Measurements from ENCODE around the gene DOK1. TPM values are rescaled to one million over a fixed set of nuclear protein-coding genes. Genes with fewer than 3 reads are reported as not detected.

The DOK1 gene
- total RNA-seq, 4 donors from 2014 or later: 11.9 to 26.5 (median 19.3) TPM

DNA sequence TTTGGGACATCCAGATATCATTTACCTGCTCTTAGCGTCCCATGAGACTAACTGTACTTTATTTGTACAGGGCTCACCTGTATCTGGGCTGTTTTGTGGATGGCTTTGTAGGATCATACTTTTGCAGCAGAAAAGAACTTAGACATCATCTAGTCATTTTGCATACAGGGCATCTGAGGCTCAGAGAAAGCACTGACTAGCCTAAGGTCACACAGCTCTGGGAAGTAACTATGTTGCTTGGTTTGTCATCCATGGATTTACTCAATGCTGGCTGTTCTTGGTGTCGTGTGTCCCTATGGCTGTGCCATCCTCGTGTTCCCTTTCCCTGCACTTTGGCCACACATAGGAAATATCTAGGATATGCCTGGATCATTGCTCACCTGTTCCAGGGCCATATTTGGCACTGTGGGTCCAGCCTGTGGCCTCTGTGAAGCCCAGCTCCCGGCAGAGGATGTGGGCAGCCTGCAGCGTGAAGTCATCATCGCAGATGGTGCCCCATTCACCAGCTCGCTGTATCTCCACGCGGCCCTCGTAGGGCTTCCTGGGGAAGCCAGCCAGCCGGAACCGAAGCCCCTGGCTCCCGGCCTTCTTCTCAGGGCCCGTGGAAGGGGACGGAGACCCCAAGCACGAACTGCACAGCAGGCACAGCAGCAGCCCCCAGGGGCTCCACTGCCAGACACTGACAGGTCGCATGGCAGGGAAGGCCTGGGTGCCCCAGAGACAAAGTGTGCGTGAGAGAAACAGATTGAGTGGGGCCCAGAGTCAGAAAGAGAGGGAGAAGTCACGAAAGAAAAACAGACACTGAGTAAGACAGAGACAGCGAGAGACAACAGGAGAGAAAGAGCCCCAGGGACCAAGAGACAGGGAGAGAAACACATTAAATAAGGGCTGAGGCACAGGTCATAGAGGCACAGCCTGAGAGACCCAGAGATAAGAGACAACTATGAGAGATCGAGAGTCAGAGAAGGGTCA is 2.3 kb upstream of the DOK1 start:
- Histone ChIP-seq H3K27me3 (no peaks in the 10 kb centered on the region), H3K9me3 (no peaks in the 10 kb centered on the region), H3K4me1 (peaks cover 19 to 60% (median 52%) of the 10 kb centered on the region in 4 donors), H3K27ac (replicated peaks in 1 of 4) (peak overlapping the region; percentile 90 to 93 (median 92)), H3K36me3 (peaks cover 0 to 11% (median 7%) of the 10 kb centered on the region in 4 donors), H3K4me3 (peak overlapping the region in 1 of 4 donors; percentile 78)
- DNase-seq (ENCODE audit: extremely low spot score): no peak
- TF ChIP-seq EP300 (IDR thresholded peaks at IDR 0.05): no peak
- TF ChIP-seq, protein P1, sequence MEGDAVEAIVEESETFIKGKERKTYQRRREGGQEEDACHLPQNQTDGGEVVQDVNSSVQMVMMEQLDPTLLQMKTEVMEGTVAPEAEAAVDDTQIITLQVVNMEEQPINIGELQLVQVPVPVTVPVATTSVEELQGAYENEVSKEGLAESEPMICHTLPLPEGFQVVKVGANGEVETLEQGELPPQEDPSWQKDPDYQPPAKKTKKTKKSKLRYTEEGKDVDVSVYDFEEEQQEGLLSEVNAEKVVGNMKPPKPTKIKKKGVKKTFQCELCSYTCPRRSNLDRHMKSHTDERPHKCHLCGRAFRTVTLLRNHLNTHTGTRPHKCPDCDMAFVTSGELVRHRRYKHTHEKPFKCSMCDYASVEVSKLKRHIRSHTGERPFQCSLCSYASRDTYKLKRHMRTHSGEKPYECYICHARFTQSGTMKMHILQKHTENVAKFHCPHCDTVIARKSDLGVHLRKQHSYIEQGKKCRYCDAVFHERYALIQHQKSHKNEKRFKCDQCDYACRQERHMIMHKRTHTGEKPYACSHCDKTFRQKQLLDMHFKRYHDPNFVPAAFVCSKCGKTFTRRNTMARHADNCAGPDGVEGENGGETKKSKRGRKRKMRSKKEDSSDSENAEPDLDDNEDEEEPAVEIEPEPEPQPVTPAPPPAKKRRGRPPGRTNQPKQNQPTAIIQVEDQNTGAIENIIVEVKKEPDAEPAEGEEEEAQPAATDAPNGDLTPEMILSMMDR (IDR thresholded peaks at IDR 0.05): no peak
- TF ChIP-seq POLR2A (IDR thresholded peaks at IDR 0.05; ENCODE audit: low read depth): no peak
- TF ChIP-seq POLR2AphosphoS5 (IDR thresholded peaks at IDR 0.05): no peak
- WGBS: 88% methylated on average over 21 of the region's 21 CpGs
- intact Hi-C loops (cut with DNase I): no loop called here

DNA sequence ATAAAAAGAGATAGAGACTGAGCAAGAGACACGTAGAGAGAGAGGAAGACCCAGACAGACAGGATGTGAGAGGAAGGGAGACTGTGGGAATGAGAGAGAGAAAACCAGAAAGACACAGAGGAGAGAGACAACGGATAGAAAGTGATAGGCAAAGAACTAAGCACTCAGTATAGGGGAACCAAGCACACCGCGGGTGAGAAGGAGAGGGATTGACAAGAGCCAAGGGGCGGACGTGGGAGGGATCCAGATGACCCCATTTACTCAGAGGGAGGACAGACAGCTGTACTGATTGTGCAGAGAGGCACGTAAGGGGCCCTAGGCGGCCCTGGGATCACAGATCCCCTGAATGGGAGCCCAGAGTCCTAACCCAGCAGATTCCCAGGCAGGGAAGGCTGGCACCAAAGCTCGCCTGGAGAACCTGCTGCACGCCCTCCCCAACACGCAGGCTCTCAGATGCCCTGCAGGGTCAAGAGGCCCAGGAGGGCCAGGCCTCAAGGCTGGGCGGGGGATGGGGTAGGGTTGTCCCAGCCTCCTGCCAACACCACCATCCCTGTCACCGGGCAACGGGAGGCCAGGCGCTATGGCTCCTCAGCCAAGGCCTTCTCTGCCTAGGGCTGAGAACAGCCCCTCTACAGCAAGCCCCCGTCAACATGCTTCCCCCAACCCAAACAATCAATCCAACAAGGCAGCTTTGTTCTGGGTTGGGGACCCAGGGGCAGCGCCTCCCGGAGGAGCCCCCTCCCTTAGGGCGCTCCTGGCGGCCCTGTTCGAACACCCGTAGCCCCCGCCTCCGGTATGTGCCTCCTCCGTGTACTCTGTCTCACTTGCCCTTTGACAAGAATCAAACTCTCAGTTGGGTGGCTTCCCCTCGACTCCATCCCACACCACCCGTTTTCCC is 1.4 kb upstream of the DOK1 start:
- Histone ChIP-seq H3K9me3 (no peaks in the 10 kb centered on the region), H3K27me3 (no peaks in the 10 kb centered on the region), H3K27ac (replicated peaks in 1 of 4) (peak overlapping the region; percentile 90 to 93 (median 92)), H3K4me3 (peak overlapping the region; percentile 72 to 87 (median 80)), H3K4me1 (peaks cover 19 to 57% (median 50%) of the 10 kb centered on the region in 4 donors), H3K36me3 (peaks cover 0 to 11% (median 7%) of the 10 kb centered on the region in 4 donors)
- 48% methylated on average over 21 of the region's 27 CpGs for WGBS
- TF ChIP-seq POLR2A (IDR thresholded peaks at IDR 0.05; ENCODE audit: low read depth) (no peak), POLR2AphosphoS5 (IDR thresholded peaks at IDR 0.05) (no peak), EP300 (IDR thresholded peaks at IDR 0.05) (no peak)
- TF ChIP-seq, protein P1 (IDR thresholded peaks at IDR 0.05): no peak
- intact Hi-C loops (cut with DNase I): no loop called here
- DNase-seq (ENCODE audit: extremely low spot score): no peak

DNA sequence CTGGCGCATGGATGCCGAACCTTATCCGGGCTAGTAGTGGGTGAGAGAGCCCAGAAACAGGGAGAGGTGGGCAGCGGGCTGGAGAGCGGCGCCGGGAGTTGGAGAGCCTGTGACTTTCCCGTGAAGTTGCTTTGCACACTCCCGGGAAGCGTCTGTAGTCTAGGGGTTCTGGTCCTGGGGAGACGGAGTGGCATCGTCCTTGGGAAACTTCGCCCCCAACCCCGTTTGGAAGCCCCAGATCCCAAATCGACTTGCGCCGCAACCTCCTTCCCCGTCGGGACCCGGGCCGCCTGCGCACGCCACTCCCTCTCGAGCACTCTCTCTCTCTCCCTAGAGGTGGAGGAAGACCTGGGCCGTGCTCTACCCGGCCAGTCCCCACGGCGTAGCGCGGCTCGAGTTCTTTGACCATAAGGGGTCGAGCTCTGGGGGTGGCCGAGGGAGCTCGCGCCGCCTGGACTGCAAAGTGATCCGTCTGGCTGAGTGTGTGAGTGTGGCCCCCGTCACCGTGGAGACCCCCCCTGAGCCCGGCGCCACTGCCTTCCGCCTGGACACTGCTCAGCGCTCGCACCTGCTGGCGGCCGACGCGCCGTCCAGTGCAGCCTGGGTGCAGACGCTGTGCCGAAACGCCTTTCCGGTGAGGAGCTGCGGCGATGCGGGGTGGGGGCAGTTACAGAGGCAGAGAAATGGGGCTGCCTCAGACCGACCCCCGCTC is 456 bp downstream of the DOK1 start:
- TF ChIP-seq, protein P1 (IDR thresholded peaks at IDR 0.05): no peak
- no peak for TF ChIP-seq POLR2AphosphoS5 (IDR thresholded peaks at IDR 0.05)
- no peak for TF ChIP-seq EP300 (IDR thresholded peaks at IDR 0.05)
- TF ChIP-seq POLR2A (IDR thresholded peaks at IDR 0.05; ENCODE audit: low read depth): no peak
- WGBS: under 1% methylated on average over 28 of the region's 58 CpGs
- intact Hi-C loops (cut with DNase I): loop anchor here (1.0 kb wide), 2 partner anchors 26 to 72 kb away; partner anchors contain the start of genes AUP1, HTRA2 and TTC31
- Histone ChIP-seq H3K27ac (replicated peaks in 1 of 4) (peak overlapping the region; percentile 90 to 93 (median 92)), H3K4me3 (peak overlapping the region; percentile 72 to 87 (median 80)), H3K9me3 (no peaks in the 10 kb centered on the region), H3K27me3 (peaks cover 0 to 2% (median 0%) of the 10 kb centered on the region in 4 donors), H3K4me1 (peaks cover 7 to 41% (median 32%) of the 10 kb centered on the region in 4 donors), H3K36me3 (peaks cover 0 to 11% (median 7%) of the 10 kb centered on the region in 4 donors)
- no peak for DNase-seq (ENCODE audit: extremely low spot score)

DNA sequence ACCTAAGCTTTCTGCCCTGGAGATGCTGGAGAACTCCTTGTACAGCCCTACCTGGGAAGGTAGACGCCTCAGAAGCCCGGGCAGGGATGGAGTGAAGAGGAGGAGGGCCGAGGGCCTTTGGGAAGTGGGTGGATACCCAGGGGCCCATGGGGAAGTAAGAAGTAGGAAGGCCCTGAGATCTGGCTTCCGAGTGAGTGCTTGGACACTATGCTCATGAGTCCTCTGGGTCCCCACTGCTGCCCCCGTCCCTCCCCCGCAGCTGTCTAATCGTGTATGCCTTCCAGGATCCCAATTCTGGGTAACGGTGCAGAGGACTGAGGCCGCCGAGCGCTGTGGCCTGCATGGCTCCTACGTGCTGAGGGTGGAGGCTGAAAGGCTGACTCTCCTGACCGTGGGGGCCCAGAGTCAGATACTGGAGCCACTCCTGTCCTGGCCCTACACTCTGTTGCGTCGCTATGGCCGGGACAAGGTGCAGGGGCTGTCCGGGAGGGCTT is 1.1 kb downstream of the DOK1 start:
- peak overlapping the region; percentile 72 to 87 (median 80) for H3K4me3 ChIP-seq
- intact Hi-C loops (cut with DNase I): no loop called here
- TF ChIP-seq POLR2A (IDR thresholded peaks at IDR 0.05; ENCODE audit: low read depth): no peak
- TF ChIP-seq, protein P1 (IDR thresholded peaks at IDR 0.05): no peak
- no peak for TF ChIP-seq POLR2AphosphoS5 (IDR thresholded peaks at IDR 0.05)
- TF ChIP-seq EP300 (IDR thresholded peaks at IDR 0.05): no peak
- H3K27me3 ChIP-seq: peaks cover 0 to 9% (median 0%) of the 10 kb centered on the region in 4 donors
- DNase-seq (ENCODE audit: extremely low spot score): no peak
- peaks cover 7 to 36% (median 29%) of the 10 kb centered on the region in 4 donors for H3K4me1 ChIP-seq
- peaks cover 0 to 11% (median 7%) of the 10 kb centered on the region in 4 donors for H3K36me3 ChIP-seq
- no peaks in the 10 kb centered on the region for H3K9me3 ChIP-seq
- WGBS: 79% methylated on average over 16 of the region's 17 CpGs
- H3K27ac ChIP-seq (replicated peaks in 1 of 4): peak overlapping the region; percentile 90 to 93 (median 92)

Measured in esophagus muscularis mucosa (tissue), 4 donors.